OCI-LY3 (cell line): ENCODE data around the gene IFNG.

ENCODE experiments used
- H2AFZ ChIP-seq: fragments of 200-600, 300-600 bp; shearing (Covaris generic); 2 replicates; pipeline ENCODE4 v1.6.0; 2014; ENCODE audit warnings: antibody characterized with exemption, low read depth, low read length
- H3K27ac ChIP-seq: fragments of 200-600, 300-600 bp; sonication (generic); 2 replicates; pipeline ENCODE4 v1.5.1; 2014; ENCODE audit warnings: mild to moderate bottlenecking, low read length, moderate library complexity, mixed read lengths
- H3K27me3 ChIP-seq: fragments of 200-600, 300-600 bp; sonication (generic); 2 replicates; pipeline ENCODE4 v1.6.1; 2014; ENCODE audit warnings: low read depth, low read length, mixed read lengths
- H3K36me3 ChIP-seq: fragments of 200-600, 300-600 bp; sonication (generic); replicated peaks from 2 replicates; pipeline ENCODE3; 2014; ENCODE audit warnings: low read depth, low read length, mixed read lengths
- H3K4me1 ChIP-seq: fragments of 300-600, 200-600 bp; sonication (generic); 2 replicates; pipeline ENCODE4 v1.6.1; 2014; ENCODE audit warnings: low read length, mixed read lengths
- H3K4me2 ChIP-seq: fragments of 200-600, 300-600 bp; sonication (generic); 2 replicates; pipeline ENCODE4 v1.6.1; 2014; ENCODE audit warnings: low read length, mixed read lengths
- H3K4me3 ChIP-seq: fragments of 300-600, 200-600 bp; sonication (generic); 2 replicates; pipeline ENCODE4 v1.5.1; 2014; ENCODE audit warnings: antibody characterized with exemption, mild to moderate bottlenecking, low read length, moderate library complexity
- H3K79me2 ChIP-seq: fragments of 300-600, 200-600 bp; shearing (Covaris generic); 2 replicates; pipeline ENCODE4 v1.6.1; 2014; ENCODE audit warnings: mild to moderate bottlenecking, low read length, mixed read lengths
- H3K9ac ChIP-seq: fragments of 300-600, 200-600 bp; shearing (Covaris generic); 2 replicates; pipeline ENCODE4 v1.6.0; 2014; ENCODE audit warnings: mild to moderate bottlenecking, low read length, moderate library complexity
- H3K9me3 ChIP-seq: fragments of 200-600, 300-600 bp; shearing (Covaris generic); 2 replicates; pipeline ENCODE4 v1.6.1; 2014; ENCODE audit warnings: low read length, mixed read lengths; ENCODE audit not compliant: insufficient read depth
- H4K20me1 ChIP-seq: fragments of 200-600, 300-600 bp; sonication (generic); 2 replicates; pipeline ENCODE4 v1.6.1; 2016; ENCODE audit warnings: low read length, mixed read lengths; ENCODE audit not compliant: insufficient read depth
- EZH2phosphoT487 ChIP-seq: fragments of 200-600 bp; shearing (Covaris generic); IDR thresholded peaks from 2 replicates; pipeline ENCODE4 v1.6.1; 2018; ENCODE audit warnings: antibody characterized with exemption, mixed run types, low read depth
- TF ChIP-seq, protein P1 (sequence below): fragments of 200-600, 300-600 bp; sonication (generic); IDR thresholded peaks from 2 replicates; pipeline ENCODE4 v1.5.1; 2014; ENCODE audit warnings: antibody characterized with exemption, low read length, low read depth

Gene IFNG

DNA sequence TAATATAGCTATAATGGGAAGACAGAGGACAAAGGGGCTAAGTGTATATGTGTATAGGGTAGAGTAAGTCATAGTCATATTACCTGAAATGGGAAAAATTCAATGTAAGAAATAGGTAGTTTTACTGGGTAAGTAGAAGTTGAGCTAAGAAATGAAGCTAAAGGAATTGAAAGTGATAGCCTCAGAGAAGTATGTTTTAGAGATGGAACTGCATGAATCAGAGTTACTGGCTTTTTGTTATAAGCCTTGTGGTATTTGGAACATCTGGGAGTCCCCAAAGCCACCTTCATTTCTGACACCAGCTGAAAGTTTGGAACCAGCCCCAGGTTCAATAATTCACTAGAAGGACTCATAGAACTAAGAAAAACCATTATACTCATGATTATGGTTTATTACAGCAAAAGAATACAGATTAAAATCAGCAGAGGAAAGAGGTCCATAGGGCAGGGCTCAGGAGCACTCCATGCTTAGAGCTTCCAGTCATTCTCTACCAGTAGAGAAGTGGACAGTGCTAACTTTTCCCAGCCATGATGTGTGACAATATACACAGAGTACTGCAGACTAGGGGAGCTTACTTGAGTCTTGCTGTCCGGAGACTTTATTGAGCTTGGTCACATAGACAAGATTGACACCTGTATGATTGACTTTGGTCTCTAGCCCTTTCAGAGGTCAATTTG, 9.8 kb upstream of the IFNG start:
- Histone ChIP-seq H3K27ac (no peak overlapping the region), H3K36me3 (no peaks in the 10 kb centered on the region), H3K27me3 (no peaks in the 10 kb centered on the region), H3K4me1 (no peaks in the 10 kb centered on the region), H3K9me3 (no peaks in the 10 kb centered on the region), H3K79me2 (no peaks in the 10 kb centered on the region), H3K4me3 (no peak overlapping the region), H3K9ac (no peak overlapping the region), H2AFZ (no peak overlapping the region), H4K20me1 (no peaks in the 10 kb centered on the region), H3K4me2 (no peak overlapping the region)
- no peak for TF ChIP-seq EZH2phosphoT487
- TF ChIP-seq, protein P1, sequence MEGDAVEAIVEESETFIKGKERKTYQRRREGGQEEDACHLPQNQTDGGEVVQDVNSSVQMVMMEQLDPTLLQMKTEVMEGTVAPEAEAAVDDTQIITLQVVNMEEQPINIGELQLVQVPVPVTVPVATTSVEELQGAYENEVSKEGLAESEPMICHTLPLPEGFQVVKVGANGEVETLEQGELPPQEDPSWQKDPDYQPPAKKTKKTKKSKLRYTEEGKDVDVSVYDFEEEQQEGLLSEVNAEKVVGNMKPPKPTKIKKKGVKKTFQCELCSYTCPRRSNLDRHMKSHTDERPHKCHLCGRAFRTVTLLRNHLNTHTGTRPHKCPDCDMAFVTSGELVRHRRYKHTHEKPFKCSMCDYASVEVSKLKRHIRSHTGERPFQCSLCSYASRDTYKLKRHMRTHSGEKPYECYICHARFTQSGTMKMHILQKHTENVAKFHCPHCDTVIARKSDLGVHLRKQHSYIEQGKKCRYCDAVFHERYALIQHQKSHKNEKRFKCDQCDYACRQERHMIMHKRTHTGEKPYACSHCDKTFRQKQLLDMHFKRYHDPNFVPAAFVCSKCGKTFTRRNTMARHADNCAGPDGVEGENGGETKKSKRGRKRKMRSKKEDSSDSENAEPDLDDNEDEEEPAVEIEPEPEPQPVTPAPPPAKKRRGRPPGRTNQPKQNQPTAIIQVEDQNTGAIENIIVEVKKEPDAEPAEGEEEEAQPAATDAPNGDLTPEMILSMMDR, result no peak

DNA sequence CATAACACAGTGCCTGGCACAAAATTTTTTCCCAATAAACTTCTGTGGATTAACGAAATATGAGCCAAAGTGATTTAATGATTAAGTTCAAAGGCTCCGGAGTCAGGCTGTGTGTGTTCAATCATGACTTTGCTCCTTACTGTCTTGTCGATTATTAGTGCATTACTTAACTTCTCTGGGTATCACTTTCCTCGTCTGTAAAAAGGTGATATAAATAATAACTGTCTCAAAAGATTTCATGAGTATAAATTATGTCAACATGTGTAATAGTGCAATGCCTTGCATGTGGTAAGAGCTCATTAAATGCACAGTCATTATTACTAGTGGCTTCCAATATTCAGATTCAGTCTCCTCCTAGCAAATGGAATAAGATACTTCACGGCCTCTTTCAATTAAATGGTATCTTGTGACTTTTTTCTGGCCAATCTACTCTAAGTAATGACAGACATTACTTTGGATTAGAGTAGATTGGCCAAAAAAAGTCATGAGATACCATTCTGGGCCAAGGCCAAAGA, 6.8 kb upstream of the IFNG start:
- H3K9ac ChIP-seq, result no peak overlapping the region
- no peaks in the 10 kb centered on the region for H3K36me3 ChIP-seq
- no peaks in the 10 kb centered on the region for H3K27me3 ChIP-seq
- H4K20me1 ChIP-seq, result no peaks in the 10 kb centered on the region
- no peak for TF ChIP-seq EZH2phosphoT487
- TF ChIP-seq, protein P1, result no peak
- no peak overlapping the region for H3K4me2 ChIP-seq
- H3K27ac ChIP-seq, result no peak overlapping the region
- no peaks in the 10 kb centered on the region for H3K79me2 ChIP-seq
- no peak overlapping the region for H3K4me3 ChIP-seq
- H2AFZ ChIP-seq, result no peak overlapping the region
- H3K9me3 ChIP-seq, result no peaks in the 10 kb centered on the region
- H3K4me1 ChIP-seq, result no peaks in the 10 kb centered on the region

DNA sequence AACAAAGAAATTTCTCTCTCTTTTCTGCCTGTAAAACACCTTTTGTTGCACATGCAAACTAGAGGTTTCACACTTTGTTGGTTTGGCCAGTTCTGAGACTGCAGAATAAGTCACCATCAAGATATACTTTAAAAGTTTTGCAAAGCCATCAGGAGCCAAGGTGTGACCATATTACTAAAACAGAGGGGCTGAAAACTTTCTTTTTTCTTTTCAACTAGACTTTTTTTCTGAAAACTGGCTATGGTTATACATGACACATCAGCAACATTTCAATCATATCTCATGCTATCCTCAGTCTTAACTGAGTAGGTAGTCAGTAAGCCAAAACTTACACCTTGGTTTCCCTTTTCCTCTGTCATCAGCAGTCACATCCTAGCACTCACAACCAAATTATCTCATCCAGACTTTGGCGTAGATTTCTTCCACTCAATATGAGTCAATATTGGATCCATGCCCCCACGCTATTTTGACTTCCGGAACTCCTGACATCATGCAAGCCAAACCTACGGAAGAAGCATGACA, 4.1 kb upstream of the IFNG start:
- no peaks in the 10 kb centered on the region for H3K79me2 ChIP-seq
- no peaks in the 10 kb centered on the region for H3K4me1 ChIP-seq
- H2AFZ ChIP-seq, result no peak overlapping the region
- no peaks in the 10 kb centered on the region for H3K36me3 ChIP-seq
- no peaks in the 10 kb centered on the region for H3K9me3 ChIP-seq
- H4K20me1 ChIP-seq, result no peaks in the 10 kb centered on the region
- no peak for TF ChIP-seq EZH2phosphoT487
- TF ChIP-seq, protein P1, result no peak
- no peak overlapping the region for H3K9ac ChIP-seq
- H3K27me3 ChIP-seq, result no peaks in the 10 kb centered on the region
- H3K4me3 ChIP-seq, result no peak overlapping the region
- H3K27ac ChIP-seq, result no peak overlapping the region
- no peak overlapping the region for H3K4me2 ChIP-seq

DNA sequence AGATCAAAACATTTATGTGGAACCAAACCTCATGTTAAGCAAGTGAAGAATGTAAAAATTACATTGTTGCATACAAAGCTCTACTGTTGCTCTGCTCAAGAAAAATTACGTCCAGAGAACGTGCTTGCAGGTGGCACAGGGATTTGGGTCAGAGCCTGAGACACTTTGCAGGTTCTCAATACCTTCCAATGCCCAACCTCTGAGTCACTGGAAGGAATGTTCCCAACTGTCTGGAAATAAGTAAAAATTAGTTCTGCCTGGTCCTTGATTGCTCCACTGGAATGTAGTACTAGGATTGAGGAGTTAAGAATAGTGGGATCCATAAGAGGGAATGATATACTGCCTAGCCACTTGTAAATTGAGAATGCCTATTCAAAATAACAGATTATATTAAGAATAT, 2.8 kb upstream of the IFNG start:
- TF ChIP-seq, protein P1, result no peak
- TF ChIP-seq EZH2phosphoT487, result no peak
- no peaks in the 10 kb centered on the region for H3K36me3 ChIP-seq

More for the DNA sequence above, 2.8 kb upstream of the IFNG start:
- Histone ChIP-seq H3K27ac (no peak overlapping the region), H3K9ac (no peak overlapping the region), H3K4me3 (no peak overlapping the region), H3K79me2 (no peaks in the 10 kb centered on the region), H3K4me1 (no peaks in the 10 kb centered on the region), H2AFZ (no peak overlapping the region), H4K20me1 (no peaks in the 10 kb centered on the region), H3K9me3 (no peaks in the 10 kb centered on the region), H3K4me2 (no peak overlapping the region), H3K27me3 (no peaks in the 10 kb centered on the region)
